NCI-H1436 (cell line): ENCODE data around the gene DLG1.
"Not testable (repeated sequence)": the region's sequence is repeated elsewhere in the genome, so short reads cannot be mapped to it uniquely, and the experiment has no call there.

ENCODE experiments used
- DNase-seq: peaks from one replicate; lab custom pipeline; 2025; lab: John Stamatoyannopoulos, UW

The DLG1 gene

GRCh38 chr3:197289726-197290125 lies 8.7 kb downstream of the DLG1 start:
- no peak for DNase-seq

GRCh38 chr3:197286678-197287077 lies 11.7 kb downstream of the DLG1 start:
- no peak for DNase-seq

- DNase-seq = no peak
Observed at GRCh38 chr3:197285557-197285956, 12.9 kb downstream of the DLG1 start.

GRCh38 chr3:197283045-197283444 lies 15.4 kb downstream of the DLG1 start:
- DNase-seq = no peak

- DNase-seq = no peak
Observed at GRCh38 chr3:197281849-197282248, 16.6 kb downstream of the DLG1 start.

- DNase-seq = no peak
Observed at GRCh38 chr3:197280156-197280555, 18.3 kb downstream of the DLG1 start.

- no peak for DNase-seq
Observed at GRCh38 chr3:197278933-197279332, 19.5 kb downstream of the DLG1 start.

GRCh38 chr3:197276808-197277207 lies 21.6 kb downstream of the DLG1 start:
- DNase-seq = not testable (repeated sequence)

- no peak for DNase-seq
Observed at GRCh38 chr3:197270558-197271317, 27.7 kb downstream of the DLG1 start.

- DNase-seq = no peak
Observed at GRCh38 chr3:197269024-197269423, 29.4 kb downstream of the DLG1 start.

GRCh38 chr3:197268294-197268693 lies 30.1 kb downstream of the DLG1 start:
- DNase-seq = no peak

GRCh38 chr3:197266331-197266730 lies 32.1 kb downstream of the DLG1 start:
- no peak for DNase-seq

GRCh38 chr3:197262709-197263108 lies 35.7 kb downstream of the DLG1 start:
- DNase-seq = no peak

- DNase-seq = no peak
Observed at GRCh38 chr3:197261164-197261509, 37.3 kb downstream of the DLG1 start.

GRCh38 chr3:197260491-197261163 lies 37.8 kb downstream of the DLG1 start:
- DNase-seq = no peak

GRCh38 chr3:197259096-197259495 lies 39.3 kb downstream of the DLG1 start:
- no peak for DNase-seq

- no peak for DNase-seq
Observed at GRCh38 chr3:197258168-197258755, 40.1 kb downstream of the DLG1 start.

- DNase-seq = no peak
Observed at GRCh38 chr3:197257711-197258110, 40.7 kb downstream of the DLG1 start.

- peak; percentile 44 for DNase-seq
Observed at GRCh38 chr3:197256836-197257444, 41.5 kb downstream of the DLG1 start.

- no peak for DNase-seq
Observed at GRCh38 chr3:197256104-197256503, 42.3 kb downstream of the DLG1 start.

GRCh38 chr3:197253238-197253947 lies 45.0 kb downstream of the DLG1 start:
- no peak for DNase-seq

- no peak for DNase-seq
Observed at GRCh38 chr3:197249542-197249941, 48.9 kb downstream of the DLG1 start.
